Left colon (tissue), 2 donors: Measurements from ENCODE around the gene HNRNPLL. TPM values are rescaled to one million over a fixed set of nuclear protein-coding genes. Genes with fewer than 3 reads are reported as not detected.
A peak's percentile ranks its signal among the peaks of the same experiment; 100 is the strongest.
"Not testable (repeated sequence)": the region's sequence is repeated elsewhere in the genome, so short reads cannot be mapped to it uniquely, and the experiment has no call there.

Experiments used
- ATAC-seq: fragments of 200-7000 bp; cut with Tn5 transposase; one replicate; pipeline ENCODE4 v1.9.1; 2020; ENCODE audit warnings: mild to moderate bottlenecking, moderate library complexity
- DNase-seq, 2 donors: peaks; one replicate each; pipeline ENCODE4 v3.0.0-alpha.2; 2020
- intact Hi-C, 2 donors: fragments of 100-400 bp; cut with DNase I in 1 of 2; cut with micrococcal nuclease in 1 of 2; formaldehyde crosslinking; loops; one replicate each; pipeline versions ENCODE4 v1.11.2 to v1.14.0; 2022; cut with DNase I, micrococcal nuclease
- total RNA-seq, 2 donors: library from RNA; stranded (reverse); fragmentation: NEBNext Ultra II Directional; extraction: Animal tissue kit (Norgen Biotek cat#: 25700); gene quantifications; one replicate each; pipeline ENCODE4 v1.2.1, GENCODE V29; 2021
- donor health status: DM: no; HTN: no; CAD: no.
- donor health status: DM: yes; HTN: yes; CAD: no.

The HNRNPLL gene
- total RNA-seq, 2 donors from 2014 or later: 43.3 to 45.8 TPM

- ATAC-seq: no peak
- DNase-seq: no peak
- intact Hi-C loops: no loop called here
Measured at GRCh38 chr2:38621018-38621417, 18.3 kb upstream of the HNRNPLL start.

GRCh38 chr2:38620282-38620977, 17.7 kb upstream of the HNRNPLL start:
- intact Hi-C loops: no loop called here
- no peak for DNase-seq
- ATAC-seq: no peak

- ATAC-seq (no peak), DNase-seq (no peak)
- intact Hi-C loops: no loop called here
Measured at GRCh38 chr2:38619458-38620164, 16.9 kb upstream of the HNRNPLL start.

GRCh38 chr2:38617301-38617700, 14.6 kb upstream of the HNRNPLL start:
- ATAC-seq (no peak), DNase-seq (no peak)
- intact Hi-C loops: no loop called here

DNA sequence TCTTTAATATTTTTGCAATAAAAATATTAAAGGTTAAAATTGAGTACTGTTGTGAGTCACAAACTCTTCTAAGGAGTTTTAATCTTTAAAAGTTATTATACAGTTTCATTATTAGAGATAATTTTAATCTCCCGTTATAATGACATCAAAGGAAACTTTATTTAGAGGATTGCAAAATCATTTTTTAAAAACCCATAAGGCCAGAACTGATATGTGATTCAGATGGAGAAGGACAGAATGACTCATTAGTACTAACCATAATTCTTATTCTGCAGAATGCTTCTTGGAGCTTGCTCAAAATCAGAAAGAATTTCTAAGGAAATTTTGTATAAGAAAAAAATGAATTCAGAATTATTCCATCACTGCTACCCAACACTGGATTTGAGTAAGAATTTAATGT, 12.5 kb upstream of the HNRNPLL start:
- intact Hi-C loops: no loop called here
- DNase-seq: no peak
- ATAC-seq: no peak

GRCh38 chr2:38613849-38614213, 11.1 kb upstream of the HNRNPLL start:
- intact Hi-C loops: no loop called here
- no peak for DNase-seq
- ATAC-seq: no peak

GRCh38 chr2:38613126-38613848, 10.6 kb upstream of the HNRNPLL start:
- ATAC-seq: no peak
- no peak for DNase-seq
- intact Hi-C loops: no loop called here

- ATAC-seq (no peak), DNase-seq (no peak)
- intact Hi-C loops: no loop called here
Measured at GRCh38 chr2:38610851-38611801, 8.4 kb upstream of the HNRNPLL start.

GRCh38 chr2:38609246-38609645, 6.5 kb upstream of the HNRNPLL start:
- intact Hi-C loops, DNase-seq, ATAC-seq: not testable (repeated sequence)

GRCh38 chr2:38608755-38609154, 6.0 kb upstream of the HNRNPLL start:
- intact Hi-C loops: no loop called here
- no peak for ATAC-seq
- no peak for DNase-seq

DNA sequence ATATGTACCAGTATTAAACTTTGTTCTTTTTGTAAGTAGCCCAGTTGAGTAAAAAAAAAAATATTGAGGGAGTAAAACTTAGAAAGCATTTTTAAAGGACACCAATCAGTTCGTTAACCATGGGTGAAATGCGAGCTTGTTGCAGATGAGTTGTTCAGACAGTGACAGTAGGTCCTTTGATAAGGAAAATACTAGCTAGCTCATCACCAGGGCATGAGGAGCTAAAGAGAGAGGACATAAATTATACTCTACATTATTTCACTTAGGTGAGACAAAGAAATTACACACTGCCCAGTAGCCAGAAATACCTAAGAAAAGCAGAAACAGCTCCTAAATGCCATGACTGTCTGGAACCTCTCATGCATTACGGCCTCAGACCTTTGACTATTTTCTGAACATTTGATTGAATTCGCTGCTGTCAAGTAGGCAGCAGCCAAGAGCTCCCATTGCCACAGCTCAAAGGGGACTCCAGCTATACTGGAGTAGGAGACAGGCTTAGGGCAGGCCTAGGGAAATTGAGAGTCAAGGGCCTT, 2.6 kb upstream of the HNRNPLL start:
- DNase-seq (no peak), ATAC-seq (no peak)
- intact Hi-C loops: no loop called here

DNA sequence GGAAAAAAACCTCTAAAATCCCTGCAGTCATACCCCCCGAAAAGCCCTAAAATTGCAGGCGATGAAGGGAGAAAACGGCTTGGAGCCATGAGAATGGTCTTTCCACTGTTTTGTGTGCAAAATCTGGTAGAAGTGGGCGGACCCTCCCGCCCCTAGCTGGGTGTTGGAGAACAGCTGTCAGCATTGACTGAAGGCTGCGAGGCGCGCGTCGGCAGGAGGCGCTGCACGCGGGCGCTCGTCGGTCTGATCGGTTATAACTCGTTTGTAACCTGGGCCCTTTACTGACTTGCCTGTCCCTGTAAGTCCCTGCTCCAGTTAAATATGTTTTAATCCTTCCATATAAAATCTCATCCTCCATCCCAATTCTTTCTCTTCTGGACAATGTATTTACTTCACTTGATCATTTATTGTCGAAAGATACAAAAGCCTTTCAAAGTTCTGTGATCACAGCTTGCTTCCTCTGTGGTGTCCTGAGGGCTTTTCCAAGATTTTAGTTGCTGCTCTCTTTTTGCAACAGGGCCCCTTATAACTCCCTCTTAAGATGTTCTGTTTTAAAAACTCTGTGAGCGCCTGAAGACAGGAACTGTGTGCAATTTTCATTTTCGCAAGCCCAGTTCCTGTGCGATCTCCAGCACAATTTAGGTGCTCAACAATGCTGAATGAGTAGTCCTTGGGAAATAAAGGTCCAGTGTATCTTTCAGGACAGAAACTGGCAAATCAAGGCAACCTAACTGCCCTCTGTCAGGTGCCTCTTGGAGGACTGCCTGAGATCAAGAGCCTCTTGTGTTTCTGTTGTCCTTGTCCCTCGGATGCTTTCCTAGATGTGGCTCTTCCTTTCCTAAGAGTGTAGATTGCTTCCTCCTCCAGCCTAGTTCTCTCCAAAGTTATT, 918 bp upstream of the HNRNPLL start:
- peak; percentile 81 to 87 for DNase-seq
- peak; percentile 65 for ATAC-seq
- intact Hi-C loops: loop anchor here in 1 of 2 donors (5.0 kb wide), 1 partner anchor 64 kb away; the partner anchor contains the start of gene GALM

GRCh38 chr2:38602136-38602731, 494 bp downstream of the HNRNPLL start:
- intact Hi-C loops: loop anchor here in 1 of 2 donors (5.0 kb wide), 1 partner anchor 65 kb away; the partner anchor contains the start of gene GALM
- DNase-seq (peak; percentile 41 to 55), ATAC-seq (peak; percentile 42)

GRCh38 chr2:38601463-38602135, 1.1 kb downstream of the HNRNPLL start:
- no peak for ATAC-seq
- intact Hi-C loops: loop anchor here in 1 of 2 donors (5.0 kb wide), 1 partner anchor 66 kb away; the partner anchor contains the start of gene GALM
- DNase-seq: peak in 1 of 2 donors; percentile 55

- no peak for ATAC-seq
- intact Hi-C loops: loop anchor here in 1 of 2 donors (5.0 kb wide), 1 partner anchor 66 kb away; the partner anchor contains the start of gene GALM
- no peak for DNase-seq
Measured at GRCh38 chr2:38600921-38601455, 1.7 kb downstream of the HNRNPLL start.
